IPS-15b (cell line): Measurements from ENCODE around the gene SASH1.

Experiments used
- H3K27me3 ChIP-seq: one replicate; pipeline ENCODE4 v1.6.1; 2013; ENCODE audit warnings: low read length; ENCODE audit not compliant: control insufficient read depth, insufficient read depth
- H3K36me3 ChIP-seq: one replicate; pipeline ENCODE4 v1.6.1; 2013; ENCODE audit warnings: low read length; ENCODE audit not compliant: control insufficient read depth, insufficient read depth
- H3K4me1 ChIP-seq: one replicate; pipeline ENCODE4 v1.6.1; 2013; ENCODE audit warnings: mild to moderate bottlenecking, low read length; ENCODE audit not compliant: control insufficient read depth, insufficient read depth
- H3K4me3 ChIP-seq: one replicate; pipeline ENCODE4 v1.5.1; 2013; ENCODE audit warnings: low read depth, low read length
- H3K9ac ChIP-seq: one replicate; pipeline ENCODE4 v1.6.1; 2013; ENCODE audit warnings: low read depth, mild to moderate bottlenecking, low read length
- H3K9me3 ChIP-seq: one replicate; pipeline ENCODE4 v1.6.1; 2013; ENCODE audit warnings: mild to moderate bottlenecking, low read length; ENCODE audit not compliant: control insufficient read depth, insufficient read depth

The SASH1 gene

DNA sequence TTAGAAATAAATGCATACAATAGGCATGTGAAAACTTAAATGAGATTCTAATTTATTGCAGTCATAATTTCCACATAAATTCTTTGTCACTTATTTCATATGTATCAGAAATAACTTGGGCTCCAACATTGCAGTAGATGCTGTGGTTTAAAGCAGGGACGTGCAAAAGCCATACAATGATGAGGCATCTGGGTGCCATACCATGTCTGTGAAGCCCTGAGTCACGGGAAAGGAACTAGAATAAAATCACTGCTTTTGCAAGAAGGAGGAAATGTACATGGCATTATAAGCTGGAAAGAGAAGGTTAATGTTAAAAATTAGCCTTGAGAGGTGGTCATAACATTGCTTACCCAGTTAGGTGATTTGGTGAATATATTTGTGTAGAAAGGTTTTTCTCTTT lies 180.4 kb downstream of the SASH1 start:
- Histone ChIP-seq H3K36me3 (peaks cover 12% of the 10 kb centered on the region), H3K9ac (no peak overlapping the region), H3K4me3 (no peak overlapping the region), H3K4me1 (no peaks in the 10 kb centered on the region), H3K27me3 (no peaks in the 10 kb centered on the region), H3K9me3 (no peaks in the 10 kb centered on the region)

DNA sequence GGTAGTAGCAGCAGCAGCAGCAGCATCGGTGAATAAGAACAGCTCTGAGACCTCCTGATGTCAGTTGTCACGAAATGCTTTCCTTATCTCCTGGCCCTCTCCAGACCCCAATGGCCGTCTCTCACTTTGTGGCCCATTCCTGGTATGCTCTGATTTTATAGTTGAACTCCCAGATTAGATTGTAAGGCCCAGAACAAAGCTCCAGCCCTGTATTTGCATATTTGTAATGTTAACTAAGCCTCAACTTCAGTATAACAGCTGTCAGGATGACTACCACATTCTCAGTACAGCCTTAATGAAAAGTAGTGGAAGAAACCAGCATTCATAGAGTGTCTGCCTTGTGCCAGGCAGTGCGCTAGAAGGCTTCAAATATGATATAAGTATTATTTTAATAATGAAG lies 180.9 kb downstream of the SASH1 start:
- Histone ChIP-seq H3K27me3 (no peaks in the 10 kb centered on the region), H3K4me1 (no peaks in the 10 kb centered on the region), H3K4me3 (no peak overlapping the region), H3K36me3 (peaks cover 12% of the 10 kb centered on the region), H3K9ac (no peak overlapping the region), H3K9me3 (no peaks in the 10 kb centered on the region)

DNA sequence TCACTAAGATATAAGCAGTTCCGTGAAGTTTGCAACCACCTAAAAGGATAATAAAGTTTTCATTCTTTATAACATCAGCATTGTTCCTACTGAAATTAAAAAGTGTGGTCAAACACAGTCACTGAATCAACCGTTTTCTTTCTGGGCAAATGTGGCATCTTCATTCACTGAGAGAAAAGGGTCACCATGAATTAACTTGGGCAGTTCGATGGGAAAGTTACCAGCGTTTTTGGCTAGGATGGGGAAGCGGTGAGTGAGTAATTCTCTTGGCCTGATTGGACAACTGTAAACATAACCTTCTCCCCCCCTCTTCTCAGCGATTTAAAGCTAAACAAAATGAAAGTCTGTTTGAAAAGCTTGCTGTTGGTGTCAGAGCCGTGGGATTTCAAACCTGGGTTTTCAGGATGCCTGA lies 181.8 kb downstream of the SASH1 start:
- H3K27me3 ChIP-seq = no peaks in the 10 kb centered on the region
- no peak overlapping the region for H3K4me3 ChIP-seq
- H3K9ac ChIP-seq = no peak overlapping the region
- peaks cover 12% of the 10 kb centered on the region for H3K36me3 ChIP-seq
- no peaks in the 10 kb centered on the region for H3K9me3 ChIP-seq
- H3K4me1 ChIP-seq = no peaks in the 10 kb centered on the region

DNA sequence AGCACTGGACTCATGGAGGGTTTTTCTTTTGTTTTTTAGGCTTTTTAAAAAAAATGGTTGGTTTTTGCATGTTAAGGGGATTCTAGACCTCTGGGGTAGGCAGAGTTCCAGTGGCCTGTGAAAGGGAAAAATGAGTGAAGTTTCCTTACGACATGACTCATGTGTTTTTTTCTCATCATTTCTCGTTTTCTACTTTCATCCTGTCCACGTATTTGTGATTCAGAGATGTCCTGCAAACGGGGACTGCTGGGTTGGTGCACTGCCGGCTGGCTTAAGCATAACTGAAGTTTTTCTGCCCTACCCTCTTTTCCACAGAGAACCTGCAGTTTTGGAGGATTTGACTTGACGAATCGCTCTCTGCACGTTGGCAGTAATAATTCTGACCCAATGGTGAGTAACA lies 182.3 kb downstream of the SASH1 start:
- Histone ChIP-seq H3K9me3 (no peaks in the 10 kb centered on the region), H3K27me3 (no peaks in the 10 kb centered on the region), H3K4me3 (no peak overlapping the region), H3K36me3 (peaks cover 8% of the 10 kb centered on the region), H3K4me1 (no peaks in the 10 kb centered on the region), H3K9ac (no peak overlapping the region)

DNA sequence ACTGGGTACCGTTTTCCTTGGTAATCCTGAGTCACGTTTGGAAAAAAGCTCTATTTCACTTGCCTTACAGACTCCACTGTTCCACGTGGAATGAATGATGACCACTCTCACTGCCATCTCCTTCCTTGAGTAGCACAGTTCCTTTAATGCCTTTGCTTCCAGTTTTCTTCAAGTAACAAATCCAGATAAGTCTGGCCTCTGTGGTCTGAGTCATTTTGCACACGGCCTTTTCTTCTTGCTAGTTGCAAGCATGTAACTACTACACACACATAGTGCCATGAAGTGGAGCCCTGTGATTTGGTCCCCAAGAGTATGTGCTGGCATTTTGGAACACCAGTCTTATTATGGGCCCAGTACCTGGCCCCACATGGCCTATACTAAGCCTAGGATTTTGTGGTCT lies 182.8 kb downstream of the SASH1 start:
- Histone ChIP-seq H3K4me1 (peaks cover 4% of the 10 kb centered on the region), H3K4me3 (no peak overlapping the region), H3K9ac (no peak overlapping the region), H3K9me3 (no peaks in the 10 kb centered on the region), H3K36me3 (peaks cover 4% of the 10 kb centered on the region), H3K27me3 (no peaks in the 10 kb centered on the region)

DNA sequence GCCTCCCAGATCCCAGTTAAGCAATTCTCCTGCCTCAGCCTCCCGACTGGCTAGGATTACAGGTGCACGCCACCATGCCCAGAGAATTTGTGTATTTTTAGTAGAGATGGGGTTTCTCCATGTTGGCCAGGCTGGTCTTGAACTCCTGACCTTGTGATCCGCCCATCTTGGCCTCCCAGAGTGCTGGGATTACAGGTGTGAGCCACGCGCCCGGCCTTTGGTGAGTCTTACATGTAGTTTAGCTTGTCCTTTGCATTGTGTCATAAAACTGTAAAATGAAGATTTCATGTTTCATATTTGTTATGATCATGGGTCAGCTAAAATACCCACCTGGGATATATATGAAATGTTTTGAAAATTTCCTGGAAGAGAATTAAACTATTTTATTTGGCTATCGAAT lies 183.5 kb downstream of the SASH1 start:
- Histone ChIP-seq H3K9me3 (no peaks in the 10 kb centered on the region), H3K27me3 (no peaks in the 10 kb centered on the region), H3K4me1 (peaks cover 10% of the 10 kb centered on the region), H3K36me3 (peaks cover 4% of the 10 kb centered on the region), H3K4me3 (no peak overlapping the region), H3K9ac (no peak overlapping the region)

DNA sequence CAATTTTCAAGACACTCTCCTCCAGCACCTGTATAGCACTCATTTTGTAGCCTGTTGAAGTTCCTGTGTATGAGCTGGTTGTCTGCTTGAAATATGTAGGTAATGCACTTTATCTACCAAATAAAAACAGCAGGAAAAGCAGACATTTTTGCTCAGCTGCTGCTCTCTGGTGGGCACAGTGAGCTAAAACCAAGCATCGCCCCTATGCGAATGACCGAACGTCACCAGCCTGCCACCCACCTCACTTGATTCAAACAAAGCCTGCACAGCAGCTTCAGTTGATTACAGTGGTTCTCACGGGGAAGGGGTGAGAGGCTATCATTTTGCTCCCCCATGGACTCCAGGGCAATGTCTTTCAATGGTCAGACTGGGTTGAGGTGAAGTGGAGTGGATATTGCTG lies 185.7 kb downstream of the SASH1 start:
- Histone ChIP-seq H3K36me3 (peaks cover 12% of the 10 kb centered on the region), H3K4me1 (peaks cover 10% of the 10 kb centered on the region)

DNA sequence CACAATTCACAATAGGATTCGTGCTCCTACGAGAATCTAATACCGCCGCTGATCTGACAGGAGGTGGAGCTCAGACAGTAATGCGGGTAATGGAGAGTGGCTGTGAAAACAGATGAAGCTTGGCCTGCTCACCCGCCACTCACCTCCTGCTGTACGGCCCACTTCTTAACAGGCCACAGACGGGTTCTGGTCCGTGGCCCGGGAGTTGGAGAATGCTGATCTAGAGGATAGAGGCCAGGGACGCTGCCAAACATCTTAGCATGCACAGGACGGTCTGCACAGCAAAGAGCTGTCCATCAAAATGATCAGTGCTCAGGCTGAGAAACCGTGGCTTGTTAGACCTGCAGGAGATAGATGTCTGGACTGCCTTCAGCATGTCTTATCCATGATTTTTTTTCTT lies 186.4 kb downstream of the SASH1 start:
- no peaks in the 10 kb centered on the region for H3K9me3 ChIP-seq
- no peak overlapping the region for H3K9ac ChIP-seq
- H3K4me1 ChIP-seq = peaks cover 10% of the 10 kb centered on the region
- H3K4me3 ChIP-seq = no peak overlapping the region
- H3K27me3 ChIP-seq = no peaks in the 10 kb centered on the region
- peaks cover 16% of the 10 kb centered on the region for H3K36me3 ChIP-seq

More for the DNA sequence above, 185.7 kb downstream of the SASH1 start:
- no peak overlapping the region for H3K4me3 ChIP-seq
- H3K27me3 ChIP-seq = no peaks in the 10 kb centered on the region
- H3K9ac ChIP-seq = no peak overlapping the region
- H3K9me3 ChIP-seq = no peaks in the 10 kb centered on the region

DNA sequence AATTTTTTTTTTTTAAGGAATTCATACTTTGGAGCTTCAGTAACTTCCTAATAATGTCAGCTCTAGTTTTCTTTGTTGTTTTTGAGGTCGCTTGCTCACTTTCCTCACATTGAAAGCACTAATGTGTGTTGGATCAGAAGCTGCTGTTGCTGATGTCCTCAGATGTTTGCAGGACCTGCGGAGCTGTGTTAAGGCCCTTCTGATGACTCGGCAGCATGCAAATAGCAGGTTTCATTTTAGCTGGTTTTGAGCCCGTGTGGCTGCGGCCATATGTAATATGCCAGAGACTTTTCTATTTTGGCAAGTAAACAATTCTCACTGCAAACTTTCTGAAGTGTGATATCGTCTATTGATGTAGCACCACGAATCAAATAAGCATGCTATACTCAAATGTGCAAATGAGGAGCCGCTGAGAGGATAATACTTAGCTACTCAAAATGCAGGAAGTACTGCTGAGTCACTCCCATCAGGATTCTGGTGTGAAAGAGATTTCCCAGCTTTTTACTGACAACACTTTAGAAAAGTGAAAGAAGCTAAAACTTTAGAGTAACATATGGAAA lies 187.8 kb downstream of the SASH1 start:
- Histone ChIP-seq H3K9ac (no peak overlapping the region), H3K4me1 (peaks cover 10% of the 10 kb centered on the region), H3K4me3 (no peak overlapping the region), H3K9me3 (no peaks in the 10 kb centered on the region), H3K27me3 (no peaks in the 10 kb centered on the region), H3K36me3 (peaks cover 31% of the 10 kb centered on the region)

DNA sequence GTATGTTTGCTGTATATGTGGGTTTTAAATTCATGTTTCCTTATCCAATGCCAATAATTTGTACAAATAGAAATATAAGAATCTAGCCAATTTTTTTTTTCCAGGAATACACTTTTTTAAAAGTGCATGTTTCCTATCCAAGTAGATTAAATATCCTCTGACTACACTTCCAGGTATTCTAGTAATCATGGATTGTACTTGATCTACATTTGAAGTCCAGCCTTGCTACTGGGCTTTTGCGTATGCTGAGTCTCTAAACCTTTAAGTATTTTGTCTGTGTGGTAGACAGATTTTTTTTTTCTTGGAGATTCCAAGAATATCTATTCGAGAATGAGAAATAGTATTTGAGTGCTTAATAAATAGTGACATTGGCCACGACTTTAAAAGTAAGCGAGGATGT lies 188.3 kb downstream of the SASH1 start:
- Histone ChIP-seq H3K27me3 (no peaks in the 10 kb centered on the region), H3K36me3 (peaks cover 31% of the 10 kb centered on the region), H3K4me3 (no peak overlapping the region), H3K9ac (no peak overlapping the region), H3K9me3 (no peaks in the 10 kb centered on the region), H3K4me1 (peaks cover 10% of the 10 kb centered on the region)

DNA sequence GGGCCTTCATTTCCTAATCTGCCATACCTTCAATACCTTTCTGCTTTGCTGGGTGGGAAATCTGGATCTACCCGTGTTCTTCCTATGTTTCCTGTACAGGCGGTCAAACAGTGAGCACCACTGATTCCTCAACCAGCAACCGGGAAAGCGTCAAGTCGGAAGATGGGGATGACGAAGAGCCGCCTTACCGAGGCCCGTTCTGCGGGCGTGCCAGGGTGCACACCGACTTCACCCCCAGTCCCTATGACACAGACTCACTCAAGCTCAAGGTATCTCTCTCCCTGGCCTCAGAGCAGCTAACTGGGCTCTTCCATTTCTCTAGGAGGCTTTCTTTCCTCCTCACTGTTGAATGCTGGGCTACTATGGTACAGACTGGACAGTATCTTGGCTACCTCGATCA lies 190.1 kb downstream of the SASH1 start:
- Histone ChIP-seq H3K9me3 (no peaks in the 10 kb centered on the region), H3K4me3 (no peak overlapping the region), H3K27me3 (no peaks in the 10 kb centered on the region), H3K36me3 (peaks cover 32% of the 10 kb centered on the region), H3K9ac (no peak overlapping the region), H3K4me1 (peaks cover 10% of the 10 kb centered on the region)

DNA sequence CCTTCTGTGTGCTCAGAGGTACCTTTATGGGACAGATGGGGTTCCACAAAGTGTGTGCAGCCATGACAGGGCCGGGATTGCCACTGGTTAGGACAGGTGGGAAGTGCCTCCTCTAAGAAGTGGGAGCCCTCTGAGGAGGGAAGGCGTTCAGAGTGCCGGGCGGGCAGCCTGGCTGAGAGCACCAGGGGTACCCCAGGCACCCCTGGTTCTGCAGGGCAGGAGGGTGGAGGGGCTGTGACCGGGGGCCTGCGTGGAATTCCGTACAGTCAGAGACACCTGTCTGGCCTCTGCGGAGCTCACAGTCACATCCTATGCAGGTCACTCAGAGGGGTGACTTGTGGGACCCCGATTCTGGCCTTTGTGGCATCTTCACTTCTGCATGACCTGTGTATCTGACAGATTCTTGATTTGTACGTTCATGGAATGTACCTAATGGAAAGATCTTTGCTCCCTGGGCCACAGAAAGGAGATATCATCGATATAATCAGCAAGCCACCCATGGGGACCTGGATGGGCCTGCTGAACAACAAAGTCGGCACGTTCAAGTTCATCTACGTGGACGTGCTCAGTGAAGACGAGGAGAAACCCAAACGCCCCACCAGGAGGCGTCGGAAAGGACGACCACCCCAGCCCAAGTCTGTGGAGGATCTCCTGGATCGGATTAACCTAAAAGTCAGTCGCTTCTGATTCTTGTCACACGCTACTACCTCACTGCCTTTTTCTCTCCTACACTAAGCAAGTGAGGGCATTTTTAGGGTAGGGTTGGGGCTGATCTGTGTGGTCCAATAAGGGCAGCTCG lies 190.9 kb downstream of the SASH1 start:
- Histone ChIP-seq H3K27me3 (no peaks in the 10 kb centered on the region), H3K4me3 (no peak overlapping the region), H3K9ac (no peak overlapping the region), H3K4me1 (peaks cover 10% of the 10 kb centered on the region), H3K9me3 (no peaks in the 10 kb centered on the region), H3K36me3 (peaks cover 31% of the 10 kb centered on the region)
